ENCODE measurements around the gene CENPV.
"Not testable (repeated sequence)": the region's sequence is repeated elsewhere in the genome, so short reads cannot be mapped to it uniquely, and the experiment has no call there.

Gene CENPV

DNA sequence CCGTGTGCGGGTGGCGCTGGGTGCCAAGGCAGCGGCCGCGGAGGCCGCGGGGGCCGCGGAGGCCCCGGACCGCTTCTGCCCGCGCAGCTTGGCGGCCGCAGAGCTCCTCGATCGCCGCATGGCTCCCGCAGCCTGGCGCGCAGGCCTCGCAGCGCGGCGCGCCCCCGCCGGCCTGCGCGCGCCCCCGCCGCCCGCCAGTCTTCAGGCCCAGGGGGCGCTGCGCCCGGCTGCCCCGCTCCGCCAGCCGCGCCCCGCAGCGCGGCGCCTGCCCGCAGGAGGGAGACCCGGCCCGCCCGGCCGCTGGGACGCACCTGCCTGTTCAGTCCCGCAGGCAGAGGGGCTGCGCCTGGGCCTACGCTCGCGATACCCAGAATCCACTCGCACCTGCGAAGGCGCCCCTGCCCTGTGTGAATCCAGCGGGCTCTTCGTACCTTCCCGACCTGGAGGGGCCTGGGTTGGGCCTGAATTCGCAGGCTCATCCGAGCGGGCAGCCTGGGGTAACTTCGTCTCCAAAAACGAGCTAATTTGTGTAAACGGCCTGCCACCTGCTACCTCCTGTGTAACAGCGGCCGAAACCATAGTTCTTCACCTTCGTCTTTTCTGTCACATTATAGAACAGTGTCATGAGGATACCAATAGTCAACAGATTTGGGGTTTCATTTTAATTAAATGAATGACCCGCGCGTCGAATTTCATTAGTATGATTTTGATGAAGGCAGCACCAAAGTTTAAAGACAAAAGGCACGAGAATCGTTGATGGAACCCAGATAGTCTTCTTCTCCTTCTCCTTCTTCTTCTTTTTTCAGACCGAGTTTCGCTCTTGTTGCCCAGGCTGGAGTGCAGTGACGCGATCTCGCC lies at the start of gene CENPV:
TSS of gene CENPV (minus strand) at position 153 of the 858 bp plus-strand sequence. CDS start at position 120, 33 bp downstream.
- peak within 1 kb of the TSS; percentile 84 for H3K4me3 ChIP-seq
- H3K27ac ChIP-seq, result peak within 1 kb of the TSS; percentile 38 to 64
- DNase-seq (ENCODE audit: low spot score), result peak; percentile 73
- no peak for TF ChIP-seq CTCF (IDR thresholded peaks at IDR 0.05)

GRCh38 chr17:16398270-16399267 lies 45.3 kb upstream of the CENPV start:
- TF ChIP-seq CTCF (IDR thresholded peaks at IDR 0.05), result no peak
- no peak overlapping the region for H3K4me3 ChIP-seq
- no peak for DNase-seq (ENCODE audit: low spot score)
- H3K27ac ChIP-seq, result no peak overlapping the region

- DNase-seq (ENCODE audit: low spot score); H3K4me3 ChIP-seq: not testable (repeated sequence)
- peak overlapping the region; percentile 54 to 74 for H3K27ac ChIP-seq
Observed at GRCh38 chr17:16396693-16397092, 43.4 kb upstream of the CENPV start.

- H3K27ac ChIP-seq, result peak overlapping the region; percentile 74
- H3K4me3 ChIP-seq; DNase-seq (ENCODE audit: low spot score): not testable (repeated sequence)
Observed at GRCh38 chr17:16395887-16396286, 42.6 kb upstream of the CENPV start.

DNA sequence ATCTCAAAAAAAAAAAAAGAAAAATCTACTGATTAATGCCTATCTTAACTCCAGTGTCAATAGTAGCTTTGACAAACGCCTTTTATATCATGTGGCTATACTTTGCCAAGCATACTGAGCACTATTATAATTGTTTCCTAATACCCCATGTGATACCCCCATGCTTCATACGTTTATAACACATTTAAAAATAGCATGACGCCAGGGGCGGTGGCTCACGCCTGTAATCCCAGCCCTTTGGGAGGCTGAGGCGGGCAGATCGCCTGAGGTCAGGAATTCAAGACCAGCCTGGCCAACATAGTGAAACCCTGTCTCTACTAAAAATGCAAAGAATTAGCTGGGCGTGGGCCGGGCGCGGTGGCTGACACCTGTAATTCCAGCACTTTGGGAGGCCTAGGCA lies 39.2 kb upstream of the CENPV start:
- DNase-seq (ENCODE audit: low spot score); H3K4me3 ChIP-seq; H3K27ac ChIP-seq: not testable (repeated sequence)

GRCh38 chr17:16391451-16391850 lies 38.2 kb upstream of the CENPV start:
- Histone ChIP-seq H3K27ac (no peak overlapping the region), H3K4me3 (no peak overlapping the region)
- TF ChIP-seq CTCF (IDR thresholded peaks at IDR 0.05), result no peak
- no peak for DNase-seq (ENCODE audit: low spot score)

GRCh38 chr17:16386126-16386507 lies 32.8 kb upstream of the CENPV start:
- DNase-seq (ENCODE audit: low spot score); H3K27ac ChIP-seq: not testable (repeated sequence)
- peak overlapping the region; percentile 57 for H3K4me3 ChIP-seq

GRCh38 chr17:16384557-16384956 lies 31.3 kb upstream of the CENPV start:
- TF ChIP-seq CTCF (IDR thresholded peaks at IDR 0.05), result no peak
- DNase-seq (ENCODE audit: low spot score), result no peak
- Histone ChIP-seq H3K27ac (no peak overlapping the region), H3K4me3 (no peak overlapping the region)

Data from coronary artery (tissue), 2 donors.